IPS-11a (cell line): ENCODE data around the gene COPE.
"Not testable (repeated sequence)": the region's sequence is repeated elsewhere in the genome, so short reads cannot be mapped to it uniquely, and the experiment has no call there.

ENCODE experiments used
- H3K4me3 ChIP-seq: one replicate; pipeline ENCODE4 v1.5.1; 2013; ENCODE audit warnings: low read depth, low read length, control low read depth

Gene COPE

GRCh38 chr19:18940769-18941627 is 21.8 kb upstream of the COPE start, which contains the start of gene HOMER3:
Gene HOMER3 (minus strand): TSS chr19:18941217. CDS start chr19:18938982, 2,235 bp downstream.
- peak within 1 kb of the TSS; percentile 58 for H3K4me3 ChIP-seq

DNA sequence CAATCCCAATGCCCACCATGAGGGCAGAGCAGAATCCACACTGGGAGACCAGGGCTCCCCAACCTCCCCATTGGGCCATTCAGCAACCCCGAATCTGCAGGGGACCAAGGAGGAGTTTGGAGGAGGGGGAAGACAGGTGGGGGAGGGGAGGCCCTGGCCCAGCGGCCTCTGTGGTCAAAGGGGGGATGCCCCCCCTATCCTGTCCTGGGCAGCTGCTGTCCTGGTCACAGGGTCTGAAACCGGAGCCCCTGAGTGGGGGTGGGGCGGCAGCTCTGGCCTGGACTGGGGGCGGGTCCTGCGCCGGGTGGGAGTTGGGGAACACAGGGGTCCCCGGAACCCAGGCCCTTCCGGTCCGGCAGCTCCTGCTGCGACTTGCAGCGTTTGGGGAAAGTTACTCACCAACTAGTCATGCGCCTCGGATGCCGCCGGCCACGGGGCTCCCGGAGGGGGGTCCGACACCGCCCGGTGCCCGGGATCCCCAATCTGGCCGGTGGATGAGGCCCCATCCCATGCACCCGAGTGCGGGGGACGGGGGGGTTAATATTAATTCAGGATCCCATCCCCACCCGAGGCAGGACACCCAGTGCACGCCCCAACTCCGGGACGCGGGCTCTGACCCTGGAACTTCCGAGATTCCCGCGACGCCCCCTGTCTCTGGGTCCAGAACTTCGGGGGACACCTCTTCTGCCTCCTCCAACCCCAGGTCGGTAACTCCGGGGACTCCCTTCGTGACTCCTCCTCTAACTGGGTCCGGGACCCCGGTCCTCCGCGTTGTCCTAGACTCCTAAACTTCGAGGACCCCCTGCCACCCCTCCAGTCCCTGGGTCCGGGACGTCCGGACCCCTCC is 21.0 kb upstream of the COPE start:
- H3K4me3 ChIP-seq: peak overlapping the region; percentile 58

- H3K4me3 ChIP-seq: no peak overlapping the region
Measured at GRCh38 chr19:18939163-18939562, 20.0 kb upstream of the COPE start.

DNA sequence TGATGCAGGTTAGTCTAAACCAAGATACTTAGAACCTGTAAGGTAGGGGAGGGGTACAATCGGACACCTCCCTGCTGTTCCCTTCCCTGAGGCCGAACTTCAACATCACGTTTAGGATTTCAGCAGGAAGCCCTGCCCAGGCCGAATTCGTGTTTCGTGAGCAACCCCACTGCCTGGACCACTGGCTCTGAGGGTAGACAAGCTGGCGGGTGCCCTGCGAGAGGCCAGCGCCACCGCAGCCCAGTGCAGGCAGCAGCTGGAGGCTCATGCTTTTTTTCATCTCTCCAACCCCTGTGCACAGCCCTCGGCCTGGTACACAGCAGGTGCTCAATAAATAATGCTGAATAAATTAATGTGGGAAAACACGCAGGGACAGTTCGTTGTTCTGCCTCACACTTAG is 14.1 kb upstream of the COPE start:
- no peak overlapping the region for H3K4me3 ChIP-seq

GRCh38 chr19:18932216-18932841 is 13.1 kb upstream of the COPE start:
- peak overlapping the region; percentile 40 for H3K4me3 ChIP-seq

- H3K4me3 ChIP-seq: no peak overlapping the region
Measured at GRCh38 chr19:18931316-18932162, 12.4 kb upstream of the COPE start.

GRCh38 chr19:18929311-18929710 is 10.1 kb upstream of the COPE start:
- no peak overlapping the region for H3K4me3 ChIP-seq

- H3K4me3 ChIP-seq: no peak overlapping the region
Measured at GRCh38 chr19:18928018-18928805, 9.0 kb upstream of the COPE start.

DNA sequence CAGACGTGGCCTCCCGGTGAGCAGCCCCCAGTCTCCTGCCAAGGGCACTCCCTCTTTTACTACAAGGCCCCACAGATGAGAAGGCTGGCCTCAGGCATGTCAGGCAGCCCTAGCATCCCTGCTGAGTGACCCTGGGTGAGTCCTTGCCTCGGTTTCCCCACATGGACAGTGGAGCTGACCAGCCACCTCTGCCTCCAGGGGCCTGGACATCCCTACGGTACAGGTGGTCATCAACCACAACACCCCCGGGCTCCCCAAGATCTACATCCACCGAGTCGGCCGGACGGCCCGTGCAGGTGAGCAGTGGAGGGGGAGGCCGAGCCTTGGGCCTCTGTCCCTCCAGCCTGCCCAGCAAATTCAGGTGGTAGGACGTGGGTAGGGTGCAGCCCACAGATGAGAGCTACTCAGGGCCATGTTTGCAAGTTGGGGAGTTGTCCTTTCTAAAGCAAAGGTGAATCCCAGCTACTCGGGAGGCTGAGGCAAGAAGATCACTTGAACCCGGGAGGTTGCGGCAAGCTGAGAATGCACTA is 5.6 kb upstream of the COPE start:
- H3K4me3 ChIP-seq: no peak overlapping the region

DNA sequence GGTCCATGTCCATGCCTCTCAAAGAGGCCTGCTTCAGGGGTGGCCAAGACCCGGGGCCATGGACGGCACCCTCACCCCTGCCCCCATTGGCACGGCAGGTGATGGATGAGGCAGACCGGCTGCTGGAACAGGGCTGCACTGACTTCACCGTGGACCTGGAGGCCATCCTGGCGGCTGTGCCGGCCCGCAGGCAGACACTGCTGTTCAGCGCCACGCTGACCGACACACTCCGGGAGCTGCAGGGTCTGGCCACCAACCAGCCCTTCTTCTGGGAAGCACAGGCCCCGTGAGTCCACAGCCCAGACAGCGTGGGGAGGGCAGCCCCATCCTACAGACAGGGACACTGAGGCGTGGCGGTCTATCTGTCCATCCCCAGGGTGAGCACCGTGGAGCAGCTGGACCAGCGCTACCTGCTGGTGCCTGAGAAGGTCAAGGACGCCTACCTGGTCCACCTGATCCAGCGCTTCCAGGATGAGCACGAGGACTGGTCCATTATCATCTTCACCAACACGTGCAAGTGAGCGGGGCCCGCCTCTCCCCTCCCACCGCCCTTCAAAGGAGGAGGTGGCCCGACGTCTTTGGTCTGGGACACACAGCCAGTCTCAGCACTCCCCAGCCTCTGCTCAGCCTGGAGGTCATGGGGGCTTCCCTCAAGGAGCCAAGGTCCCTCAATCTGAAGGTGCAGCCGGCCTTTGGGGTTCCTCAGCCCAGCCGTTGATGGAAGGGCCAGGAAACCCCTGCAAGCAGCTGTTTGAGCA is 3.2 kb upstream of the COPE start:
- no peak overlapping the region for H3K4me3 ChIP-seq

DNA sequence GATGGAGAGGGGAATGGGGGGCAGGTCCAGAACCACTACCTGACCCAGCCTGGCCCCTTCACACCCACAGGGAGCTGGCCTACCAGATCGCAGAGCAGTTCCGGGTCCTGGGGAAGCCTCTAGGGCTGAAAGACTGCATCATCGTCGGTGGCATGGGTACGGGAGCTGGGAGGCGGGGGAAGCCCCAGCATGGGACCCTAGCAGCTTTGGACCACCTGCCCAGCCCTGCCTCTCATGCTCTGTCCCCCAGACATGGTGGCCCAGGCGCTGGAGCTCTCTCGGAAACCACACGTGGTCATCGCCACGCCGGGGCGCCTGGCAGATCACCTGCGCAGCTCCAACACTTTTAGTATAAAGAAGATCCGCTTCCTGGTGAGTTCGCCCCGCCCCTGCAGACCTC is 2.4 kb upstream of the COPE start:
- H3K4me3 ChIP-seq: no peak overlapping the region

- H3K4me3 ChIP-seq: peak overlapping the region; percentile 84
Measured at GRCh38 chr19:18920400-18920799, 1.2 kb upstream of the COPE start.

DNA sequence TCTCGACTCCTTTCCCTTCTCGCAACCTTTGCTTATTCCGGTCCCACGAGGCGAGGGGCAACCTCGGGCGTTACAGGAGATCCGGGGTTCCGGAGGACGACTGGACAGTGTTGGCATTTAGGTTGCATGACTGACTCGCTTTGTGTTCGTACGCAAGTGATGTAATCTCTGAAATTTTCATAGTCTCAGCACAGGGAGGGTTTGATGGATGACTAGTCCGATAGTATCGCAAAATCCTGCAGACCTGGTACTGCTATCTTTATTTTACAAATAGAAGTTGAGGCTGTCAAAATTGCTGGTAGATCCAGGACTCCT is 670 bp upstream of the COPE start:
- peak overlapping the region; percentile 84 for H3K4me3 ChIP-seq

GRCh38 chr19:18917593-18917992 is 1.6 kb downstream of the COPE start:
- H3K4me3 ChIP-seq: not testable (repeated sequence)

- H3K4me3 ChIP-seq: no peak overlapping the region
Measured at GRCh38 chr19:18915639-18916038, 3.5 kb downstream of the COPE start.

- H3K4me3 ChIP-seq: no peak overlapping the region
Measured at GRCh38 chr19:18913466-18913865, 5.7 kb downstream of the COPE start.

DNA sequence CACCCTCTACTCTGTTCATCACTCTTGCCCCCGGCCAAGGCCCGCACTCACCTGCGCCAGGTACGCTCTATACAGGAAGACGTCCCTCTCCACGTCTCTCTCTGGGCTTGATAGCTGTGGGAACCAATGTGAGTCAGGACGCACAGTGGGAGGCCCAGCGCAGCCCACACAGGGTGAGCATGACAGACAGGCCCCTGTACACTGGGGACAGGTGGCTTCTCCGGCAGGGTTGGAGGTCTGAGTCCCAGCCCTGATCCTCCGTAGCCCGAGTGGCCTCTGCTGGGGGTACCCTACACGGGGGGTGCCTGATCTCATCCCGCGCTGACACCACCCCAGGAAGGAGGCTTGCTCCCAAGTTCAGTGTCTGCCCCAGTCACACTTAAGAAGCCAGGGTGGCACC is 6.3 kb downstream of the COPE start:
- H3K4me3 ChIP-seq: no peak overlapping the region

- no peak overlapping the region for H3K4me3 ChIP-seq
Measured at GRCh38 chr19:18910801-18911436, 8.3 kb downstream of the COPE start.
